Erythroblast (primary cell): ENCODE results near the gene IL22RA1.

Source experiments
- GATA1 ChIP-seq: IDR thresholded peaks from 2 replicates; pipeline ENCODE4 v1.6.1; 2011; ENCODE audit warnings: low read depth, mild to moderate bottlenecking, control low read depth, low read length, moderate library complexity
- POLR2A ChIP-seq: IDR thresholded peaks from 2 replicates; pipeline ENCODE4 v1.6.1; 2011; ENCODE audit warnings: mild to moderate bottlenecking, low read length

DNA sequence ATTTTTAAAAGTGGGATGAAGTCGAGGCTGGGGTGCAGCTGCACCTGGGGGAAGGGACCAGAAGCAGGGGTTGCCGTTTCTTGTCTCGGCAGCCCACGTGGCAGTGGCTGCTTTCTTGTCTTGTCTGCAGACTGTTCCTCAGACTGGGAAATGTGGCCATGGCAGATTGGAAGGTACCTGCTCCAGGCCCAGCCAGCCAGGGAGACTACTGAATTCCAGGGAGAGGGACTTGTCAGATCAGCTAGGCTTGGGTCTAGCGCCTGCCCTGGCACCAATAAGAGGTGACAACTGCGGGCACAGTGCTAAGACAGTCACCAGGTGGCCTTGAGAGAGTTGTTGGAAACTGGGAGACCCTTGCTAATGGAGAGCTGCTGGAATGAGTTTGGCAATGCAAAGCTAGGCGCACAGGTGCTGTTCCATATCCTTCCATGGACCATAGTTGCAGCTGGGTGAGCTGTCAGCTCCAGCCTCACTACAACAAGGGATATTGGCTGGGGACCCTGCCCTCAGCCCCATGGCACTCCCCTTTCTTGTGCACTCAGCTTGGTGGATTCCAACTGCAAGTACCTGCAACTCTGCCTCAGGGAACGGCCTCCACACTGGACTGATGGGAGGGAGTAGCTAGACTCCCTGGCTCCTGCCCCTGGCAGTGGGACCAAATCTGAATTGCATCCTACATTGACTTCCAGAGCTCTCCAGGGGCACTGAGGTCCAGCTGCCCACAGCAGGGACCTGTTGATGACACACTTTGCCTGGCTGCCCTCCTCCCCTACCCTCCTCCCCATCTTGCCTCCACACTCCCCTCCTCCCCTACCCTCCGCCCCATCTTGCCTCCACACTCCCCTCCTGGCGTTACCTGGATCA, 9.9 kb upstream of the IL22RA1 start:
- TF ChIP-seq POLR2A (no peak), GATA1 (no peak)
